ENCODE data around the gene UBAC2. TPM values are rescaled to one million over a fixed set of nuclear protein-coding genes. Genes with fewer than 3 reads are reported as not detected.

UBAC2 gene
- total and polyA plus RNA-seq, 2 of the 8 experiments (the other 6 are each of a cell fraction or from before 2014, with no cell fraction given) = 75.9 to 76.9 TPM

- TF ChIP-seq PHF8 (conservative IDR thresholded peaks at IDR 0.05; ENCODE audit: low read depth, low read length) (no peak), SAP30 (IDR thresholded peaks at IDR 0.05; ENCODE audit: insufficient read depth, insufficient replicate concordance, low read length) (no peak), HDAC6 (IDR thresholded peaks at IDR 0.05; ENCODE audit: low read depth, low read length) (no peak), CEBPB (IDR thresholded peaks at IDR 0.05; ENCODE audit: low read depth, low read length) (no peak), RFX5 (IDR thresholded peaks at IDR 0.05; ENCODE audit: borderline replicate concordance, low read depth, low read length) (no peak), ASH2L (IDR thresholded peaks at IDR 0.05; ENCODE audit: low read length) (no peak), CHD1 (IDR thresholded peaks at IDR 0.05; ENCODE audit: low read depth, low read length) (no peak)
These were observed 134.9 kb downstream of the UBAC2 start (continued) for GRCh38 chr13:99335603-99336002.
